ENCODE data around the gene NUCB2.

DNA sequence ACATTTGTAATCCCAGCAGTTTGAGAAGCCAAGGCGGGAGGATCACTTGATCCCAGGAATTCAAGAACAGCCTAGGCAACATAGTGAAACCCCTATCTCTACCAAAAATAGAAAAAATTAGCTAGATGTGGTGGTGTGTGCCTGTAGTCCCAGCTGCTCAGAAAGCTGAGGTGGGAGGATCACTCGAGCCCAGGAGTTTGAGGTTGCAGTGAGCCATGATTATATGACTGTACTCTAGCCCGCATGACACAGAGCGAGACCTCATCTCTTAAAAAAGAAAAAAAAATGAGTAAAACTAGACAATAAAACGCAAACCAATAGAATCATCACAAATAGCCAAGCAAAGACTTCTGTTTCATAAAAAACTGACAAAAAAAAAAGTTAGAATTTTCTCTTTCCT, 21.8 kb downstream of the NUCB2 start:
- TF ChIP-seq CTCF (IDR thresholded peaks at IDR 0.05) (no peak), POLR2A (IDR thresholded peaks at IDR 0.05; ENCODE audit: low read length) (no peak)
